Ishikawa (cell line): ENCODE measurements around the gene CSPG4.

Experiments used
- NFIC ChIP-seq: IDR thresholded peaks from 2 replicates; pipeline ENCODE4 v1.6.1; 2012
- REST ChIP-seq: IDR thresholded peaks from 2 replicates; pipeline ENCODE4 v1.6.1; 2012; ENCODE audit warnings: low read depth, mild to moderate bottlenecking
- YY1 ChIP-seq: IDR thresholded peaks from 2 replicates; pipeline ENCODE4 v1.6.1; 2012; ENCODE audit warnings: low read depth

GRCh38 chr15:75688278-75688557 lies 24.4 kb downstream of the CSPG4 start:
- TF ChIP-seq REST (no peak), YY1 (no peak), NFIC (no peak)
